ENCODE results near the gene PRR16.

DNA sequence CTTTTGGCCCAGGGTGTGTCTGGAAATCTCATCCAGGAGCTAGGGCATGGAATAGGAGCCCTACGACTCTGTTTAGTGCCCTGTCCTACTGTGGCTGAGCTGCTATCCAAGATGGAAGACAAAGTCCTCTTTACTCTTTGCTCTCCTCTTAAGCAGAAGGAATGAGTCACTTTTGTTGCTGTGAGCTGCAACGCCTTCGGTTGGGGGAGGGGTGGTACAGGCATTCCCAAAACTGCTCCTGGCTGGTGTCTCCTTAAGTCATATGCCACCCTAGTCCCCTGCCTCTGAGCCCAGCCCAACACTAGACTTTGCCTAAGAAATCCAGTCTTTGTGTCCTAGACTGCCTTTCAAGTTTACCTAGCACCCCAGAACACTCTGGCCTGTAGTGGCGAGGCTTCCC lies 99.9 kb downstream of the PRR16 start:
- TF ChIP-seq, protein P1, sequence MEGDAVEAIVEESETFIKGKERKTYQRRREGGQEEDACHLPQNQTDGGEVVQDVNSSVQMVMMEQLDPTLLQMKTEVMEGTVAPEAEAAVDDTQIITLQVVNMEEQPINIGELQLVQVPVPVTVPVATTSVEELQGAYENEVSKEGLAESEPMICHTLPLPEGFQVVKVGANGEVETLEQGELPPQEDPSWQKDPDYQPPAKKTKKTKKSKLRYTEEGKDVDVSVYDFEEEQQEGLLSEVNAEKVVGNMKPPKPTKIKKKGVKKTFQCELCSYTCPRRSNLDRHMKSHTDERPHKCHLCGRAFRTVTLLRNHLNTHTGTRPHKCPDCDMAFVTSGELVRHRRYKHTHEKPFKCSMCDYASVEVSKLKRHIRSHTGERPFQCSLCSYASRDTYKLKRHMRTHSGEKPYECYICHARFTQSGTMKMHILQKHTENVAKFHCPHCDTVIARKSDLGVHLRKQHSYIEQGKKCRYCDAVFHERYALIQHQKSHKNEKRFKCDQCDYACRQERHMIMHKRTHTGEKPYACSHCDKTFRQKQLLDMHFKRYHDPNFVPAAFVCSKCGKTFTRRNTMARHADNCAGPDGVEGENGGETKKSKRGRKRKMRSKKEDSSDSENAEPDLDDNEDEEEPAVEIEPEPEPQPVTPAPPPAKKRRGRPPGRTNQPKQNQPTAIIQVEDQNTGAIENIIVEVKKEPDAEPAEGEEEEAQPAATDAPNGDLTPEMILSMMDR (IDR thresholded peaks at IDR 0.05; ENCODE audit: poor library complexity) = no peak
- TF ChIP-seq EZH2phosphoT487 (IDR thresholded peaks at IDR 0.05; ENCODE audit: low read depth, severe bottlenecking, unreplicated experiment) = no peak
- TF ChIP-seq EZH2 (IDR thresholded peaks at IDR 0.05; ENCODE audit: borderline replicate concordance) = no peak
